Fibroblast of peridontal ligament (primary cell): ENCODE data around the gene PRELID3B.

ENCODE experiments used
- DNase-seq: peaks from one replicate; pipeline ENCODE4 v3.0.0-alpha.2; 2010; ENCODE audit errors: extremely low read depth

The PRELID3B gene

DNA sequence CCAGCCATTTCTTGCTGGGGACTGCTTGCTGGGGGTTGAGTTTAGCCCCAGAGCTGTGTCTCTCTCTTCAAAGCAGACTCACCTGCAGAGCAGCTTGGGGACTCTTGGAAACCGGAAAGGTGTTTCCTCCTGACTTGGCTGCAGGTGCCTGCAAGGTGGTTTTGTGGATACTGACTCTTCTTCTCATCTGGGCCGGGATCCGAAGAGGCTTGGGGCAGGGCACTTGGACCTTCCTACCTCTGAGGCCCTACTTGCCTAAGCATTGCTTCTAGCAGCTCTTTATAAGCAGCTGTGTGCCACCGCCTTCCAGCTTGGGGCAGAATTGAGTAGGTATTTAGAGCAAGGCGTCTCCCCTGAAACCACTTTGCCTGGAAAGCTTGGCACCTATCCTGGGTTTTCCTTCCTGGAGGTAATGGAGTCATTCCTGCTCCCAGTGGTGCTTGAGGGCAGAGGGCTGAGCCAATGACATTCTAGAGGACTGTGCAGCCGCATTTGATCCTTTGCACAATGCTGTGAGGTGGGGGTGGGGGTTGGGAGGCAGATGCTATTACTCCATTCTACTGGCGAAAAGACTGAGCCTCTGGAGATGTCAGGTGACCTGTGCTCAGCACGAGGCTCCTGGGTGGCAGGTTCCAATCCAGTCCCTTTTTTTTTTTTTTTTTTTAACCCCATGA is 32.1 kb downstream of the PRELID3B start:
- no peak for DNase-seq

DNA sequence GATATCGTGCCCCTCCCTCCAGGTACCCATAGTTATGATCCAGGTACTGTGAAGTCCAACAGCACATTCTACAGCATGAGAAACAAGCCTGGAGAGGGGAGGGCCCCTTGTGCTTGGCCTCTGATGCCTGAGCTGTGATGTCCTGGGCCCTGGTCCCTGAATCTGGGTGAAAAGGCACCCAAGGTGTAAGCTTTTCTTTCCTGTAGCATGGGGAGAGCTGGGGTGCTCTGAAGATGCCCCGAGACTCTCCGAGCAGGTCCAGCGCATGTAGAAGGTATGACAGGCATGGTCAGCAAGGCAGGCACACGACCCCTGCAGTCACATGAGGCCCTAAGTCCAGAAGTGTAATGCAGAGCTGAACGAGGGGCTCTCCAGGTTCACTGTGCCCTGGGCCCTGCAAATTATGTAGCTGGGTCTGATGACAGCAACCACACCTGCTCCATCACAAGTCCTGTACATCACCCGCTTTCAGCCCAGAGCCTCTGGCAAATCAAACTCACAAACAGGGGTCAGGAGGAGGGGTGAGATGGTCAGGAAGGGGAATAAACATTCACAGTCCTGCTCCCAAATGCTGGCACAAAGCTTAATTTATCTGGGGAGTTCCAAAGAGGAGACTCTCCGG is 33.8 kb downstream of the PRELID3B start:
- no peak for DNase-seq

DNA sequence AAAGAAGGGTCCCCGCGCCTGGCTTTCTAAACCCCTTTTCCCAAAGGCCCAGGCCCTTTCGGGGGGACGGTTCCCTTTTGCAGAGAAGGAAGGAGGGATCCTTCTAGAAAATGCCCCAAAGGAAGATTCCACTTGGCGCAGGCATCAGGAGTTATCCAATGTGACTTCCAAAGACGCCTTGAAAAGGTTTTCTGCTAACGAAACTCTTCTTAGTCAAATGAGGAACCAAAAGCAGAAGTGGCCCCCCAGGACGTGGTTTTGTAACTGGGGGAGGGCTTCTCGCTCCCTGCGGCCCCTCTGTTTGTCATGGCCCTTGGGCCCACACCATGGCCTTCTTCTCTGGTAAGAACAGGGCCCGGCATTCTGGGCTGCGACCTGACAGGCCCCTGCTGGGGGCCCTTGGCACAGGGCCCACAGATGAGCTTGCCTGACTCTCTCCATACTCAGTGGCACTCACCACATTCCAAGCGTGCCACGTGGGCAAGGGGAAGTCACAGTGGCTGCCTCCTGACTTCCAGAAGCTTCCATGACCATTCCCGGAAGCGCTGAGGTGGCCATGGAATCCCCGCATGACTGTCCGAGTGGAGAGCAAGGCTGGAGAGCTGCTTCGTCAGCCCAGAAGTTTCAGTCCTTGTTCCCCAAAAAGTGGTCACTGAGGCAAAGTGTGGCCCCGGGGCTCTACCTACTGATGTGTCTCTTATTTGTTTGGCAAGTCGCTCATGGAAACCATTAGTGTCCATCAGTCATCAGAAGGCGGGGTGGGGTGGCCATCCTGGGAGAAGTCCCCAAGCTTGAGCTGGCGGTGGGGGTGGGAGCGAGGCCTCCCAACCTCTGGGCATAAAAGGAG is 34.7 kb downstream of the PRELID3B start:
- no peak for DNase-seq

DNA sequence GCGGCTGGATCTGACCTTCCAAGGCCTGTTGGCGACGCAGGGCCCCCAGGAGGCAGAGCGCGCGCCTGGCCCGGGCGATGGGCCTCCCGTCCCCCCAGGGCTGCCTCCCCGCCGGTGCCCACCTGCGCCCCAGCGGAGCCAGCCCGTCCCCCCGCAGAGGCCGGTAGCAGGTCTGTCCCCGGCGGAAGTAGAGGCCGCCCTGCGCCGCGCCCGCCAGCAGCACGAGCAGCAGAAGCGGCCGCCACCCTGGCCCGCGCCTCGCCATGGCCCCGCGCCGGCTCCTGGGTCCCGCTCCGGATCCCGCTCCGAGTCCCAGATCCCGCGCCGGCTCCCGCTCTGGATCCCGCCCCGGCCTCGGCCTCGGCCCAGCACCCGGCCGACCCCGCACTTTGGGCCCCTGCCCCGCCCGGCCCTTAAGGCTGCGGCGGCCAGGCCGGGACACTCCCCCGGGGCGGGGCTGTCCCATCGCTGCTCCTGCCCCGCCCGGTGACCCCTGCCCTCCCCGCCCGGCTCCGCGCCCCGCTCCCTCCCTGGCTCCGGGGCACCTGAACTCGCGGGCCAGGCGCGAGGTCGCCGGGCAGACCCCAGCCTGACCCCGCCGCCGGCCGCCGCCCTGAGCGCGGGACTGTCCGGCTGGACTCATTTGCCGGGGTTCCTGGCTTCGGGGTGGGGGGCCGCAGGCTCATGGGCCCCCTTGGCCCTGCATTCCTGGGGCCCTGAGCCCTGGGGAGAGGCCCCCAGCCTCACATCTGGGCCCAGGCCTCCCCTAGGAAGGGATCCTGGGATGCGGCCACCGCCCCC is 35.5 kb downstream of the PRELID3B start, which contains the start of gene CTSZ:
Gene CTSZ, minus strand, starts transcription at position 391 of the 801 bp plus-strand sequence. Its CDS starts 126 bp downstream, at position 265.
- DNase-seq, result no peak

DNA sequence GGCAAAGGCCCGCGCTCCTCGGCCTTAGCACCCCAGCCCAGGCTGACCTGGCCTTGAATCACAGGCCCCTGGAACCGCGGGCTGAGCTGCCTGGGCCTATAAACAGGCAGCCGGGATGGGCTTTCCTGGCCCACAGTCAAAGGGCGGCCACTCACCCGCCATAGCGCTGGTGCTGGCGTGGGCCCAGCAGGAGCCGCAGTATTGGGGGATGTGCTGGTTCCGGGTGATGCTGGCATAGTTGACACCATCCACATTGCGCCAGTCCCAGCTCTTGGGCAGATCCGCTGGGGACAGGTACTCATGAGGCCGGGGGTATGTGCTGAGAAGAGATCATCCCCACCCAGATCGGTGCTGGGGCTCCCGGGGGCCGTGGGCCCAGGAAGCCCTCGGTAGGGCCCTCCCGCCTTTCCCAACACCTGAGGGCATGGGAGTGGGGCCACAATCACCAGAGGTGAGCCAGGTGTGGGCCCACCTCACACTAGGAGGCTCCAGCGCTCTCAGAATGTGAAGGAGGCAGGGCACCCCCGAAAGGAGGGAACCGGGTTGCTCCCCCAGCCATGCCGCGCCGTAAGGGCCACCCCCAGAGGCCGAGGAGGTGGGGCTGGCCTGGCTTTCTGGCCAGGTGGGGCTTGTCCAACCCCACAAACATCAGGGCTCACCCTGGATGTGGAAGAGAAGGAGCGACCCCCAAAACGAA is 36.3 kb downstream of the PRELID3B start:
- no peak for DNase-seq

DNA sequence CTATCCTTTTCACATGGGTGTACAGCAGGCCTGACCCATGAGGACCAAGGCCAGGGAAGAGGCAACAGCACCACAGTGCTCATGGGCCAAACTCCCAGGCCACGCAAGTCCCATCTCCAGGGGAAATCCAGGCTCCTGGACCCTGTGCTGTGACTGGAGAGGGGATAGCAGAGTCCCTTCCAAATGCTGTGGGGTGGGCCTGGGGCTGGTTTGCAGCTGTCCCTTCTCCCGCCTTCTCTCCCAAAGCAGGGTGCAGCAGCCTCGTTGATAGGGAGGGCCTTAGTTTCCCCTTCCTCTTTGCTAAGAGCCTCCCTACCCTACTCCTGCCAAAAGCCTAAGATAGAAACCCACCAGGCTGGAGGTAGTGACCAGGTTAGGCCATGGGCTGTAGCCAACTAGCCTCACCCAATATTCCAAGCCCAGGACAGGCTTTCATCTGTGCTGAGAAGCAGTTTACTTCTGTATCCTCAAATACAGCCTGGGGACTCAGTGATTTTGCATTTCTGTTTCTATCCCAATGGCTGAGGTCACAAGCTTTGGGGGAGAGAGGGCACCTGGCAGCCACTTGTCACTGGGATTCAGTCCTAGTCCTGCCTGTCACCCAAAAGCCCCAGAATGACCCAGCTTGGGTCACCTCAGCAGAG is 36.9 kb downstream of the PRELID3B start:
- no peak for DNase-seq

DNA sequence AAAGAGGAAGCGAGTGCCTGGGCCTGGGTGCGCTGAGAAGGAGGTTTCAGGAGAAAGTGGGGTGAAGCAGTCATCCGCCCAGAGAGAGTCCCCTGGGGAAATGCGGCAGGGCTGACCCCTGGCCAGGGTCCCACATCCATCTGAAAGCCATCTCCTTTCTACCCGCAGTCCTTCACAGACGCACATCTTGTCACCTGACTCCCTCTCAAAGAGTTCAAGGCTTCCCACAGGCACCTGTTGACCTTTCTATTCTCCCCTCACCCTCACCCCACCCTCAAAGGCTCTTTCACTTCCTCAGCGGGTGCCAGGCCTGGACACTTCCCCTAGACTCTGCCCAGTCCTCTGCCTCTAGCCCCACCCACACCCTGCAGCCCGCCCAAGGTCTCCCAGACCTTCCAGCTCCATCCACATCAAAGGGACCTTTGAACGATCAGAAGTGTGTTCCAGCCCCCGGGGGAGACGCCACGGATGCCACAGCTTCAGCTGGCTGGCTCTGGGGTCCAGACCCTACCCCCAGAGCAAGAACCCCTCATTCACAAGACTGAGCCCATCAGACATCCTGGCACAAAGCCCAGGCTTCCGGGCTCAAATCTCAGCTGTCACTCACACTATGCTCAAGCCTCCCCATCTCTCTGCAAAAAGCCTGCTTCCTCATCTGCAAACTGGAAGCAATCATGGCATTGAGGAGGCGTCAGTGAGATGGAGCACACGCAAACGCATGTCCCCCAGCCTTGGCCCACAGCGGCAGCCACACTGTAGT is 37.6 kb downstream of the PRELID3B start:
- no peak for DNase-seq

DNA sequence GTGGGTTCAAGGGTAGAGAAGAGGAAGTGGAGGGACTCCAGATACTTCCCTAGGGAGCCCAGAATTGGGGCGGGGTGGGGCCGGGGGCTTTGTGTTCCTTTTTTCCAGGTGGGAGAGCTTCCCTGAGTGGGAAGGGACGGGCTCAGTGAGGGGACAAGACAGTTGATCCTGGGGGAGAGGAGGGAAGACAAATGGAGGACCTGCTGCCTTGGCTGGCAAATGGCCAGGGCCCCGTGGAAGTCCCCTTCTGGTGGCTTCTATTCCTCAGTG is 38.2 kb downstream of the PRELID3B start:
- no peak for DNase-seq

DNA sequence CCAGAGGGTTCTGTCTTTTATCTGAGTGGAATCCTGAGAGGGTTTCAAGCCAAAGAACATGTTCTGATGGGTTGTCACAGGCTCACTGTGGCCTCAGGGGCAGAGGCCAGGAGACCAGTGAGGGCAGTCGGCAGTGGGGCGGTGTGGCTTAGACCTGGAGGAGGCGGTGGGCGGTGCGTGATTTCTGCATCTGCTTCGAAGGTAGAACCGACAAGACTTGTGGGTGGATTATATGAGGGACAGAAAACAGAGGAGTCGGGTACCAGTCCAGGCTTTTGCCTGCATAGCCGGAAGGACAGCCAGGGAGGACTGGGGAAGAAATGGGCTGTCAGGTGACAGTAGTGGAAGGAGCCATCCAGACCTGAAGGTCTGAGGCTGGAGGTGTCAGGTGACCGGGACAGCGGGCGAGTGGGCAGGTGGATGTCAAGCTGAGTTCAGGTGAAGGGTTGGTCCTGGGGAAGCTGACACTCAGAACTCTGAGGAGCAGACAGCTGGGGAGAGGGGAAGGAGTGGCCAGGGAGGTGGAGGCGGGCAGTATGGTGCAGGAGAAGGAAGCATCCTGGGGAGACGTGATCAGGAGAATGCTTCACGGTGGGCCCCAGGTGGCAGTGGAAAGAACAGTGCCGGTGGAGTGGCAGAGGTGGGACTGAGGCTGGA is 38.6 kb downstream of the PRELID3B start:
- DNase-seq, result no peak

DNA sequence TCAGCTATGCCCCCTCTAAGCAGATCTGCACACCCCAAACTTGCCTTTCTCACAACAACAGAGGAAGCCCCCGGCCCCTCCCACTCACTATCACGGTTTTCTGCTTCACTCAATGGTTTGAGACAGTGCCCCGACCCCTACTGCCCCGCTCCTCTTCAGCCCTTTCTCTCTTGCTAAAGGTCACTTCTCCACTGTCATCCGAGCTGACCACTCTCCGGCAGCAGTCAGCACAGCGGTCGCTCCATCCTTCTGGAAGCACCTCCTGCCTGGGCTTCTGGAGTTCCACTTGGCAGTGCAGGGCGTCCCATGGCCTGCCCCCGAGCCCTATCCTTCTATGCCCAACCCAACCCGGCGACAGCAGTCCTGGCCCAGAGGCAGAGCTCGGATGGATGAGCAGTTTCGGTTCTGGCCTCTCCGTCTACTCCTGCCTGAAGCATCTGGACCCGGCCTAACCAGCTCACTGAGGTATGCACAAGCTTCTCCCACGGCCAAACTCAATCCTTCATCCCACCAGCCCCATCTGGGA is 39.6 kb downstream of the PRELID3B start:
- DNase-seq, result no peak

DNA sequence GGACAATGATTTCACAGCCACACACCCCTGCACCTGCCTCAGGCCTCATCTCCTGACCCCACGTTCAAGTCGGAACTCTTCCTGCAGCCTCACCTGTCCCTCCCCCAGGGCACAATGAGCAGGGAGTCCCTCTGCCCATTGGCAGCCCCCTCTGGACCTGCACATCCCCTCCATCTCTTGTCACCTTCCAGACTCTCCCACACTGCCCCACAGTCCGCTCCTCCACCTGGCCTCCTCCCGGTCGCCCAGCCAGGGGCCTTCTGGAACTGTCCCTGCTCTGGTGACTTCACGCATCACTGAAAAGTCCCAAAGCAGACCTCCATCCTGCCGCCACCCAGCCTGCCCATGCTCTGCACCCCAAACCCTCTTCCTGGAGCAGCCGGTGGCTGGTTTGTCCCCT is 40.2 kb downstream of the PRELID3B start:
- no peak for DNase-seq

DNA sequence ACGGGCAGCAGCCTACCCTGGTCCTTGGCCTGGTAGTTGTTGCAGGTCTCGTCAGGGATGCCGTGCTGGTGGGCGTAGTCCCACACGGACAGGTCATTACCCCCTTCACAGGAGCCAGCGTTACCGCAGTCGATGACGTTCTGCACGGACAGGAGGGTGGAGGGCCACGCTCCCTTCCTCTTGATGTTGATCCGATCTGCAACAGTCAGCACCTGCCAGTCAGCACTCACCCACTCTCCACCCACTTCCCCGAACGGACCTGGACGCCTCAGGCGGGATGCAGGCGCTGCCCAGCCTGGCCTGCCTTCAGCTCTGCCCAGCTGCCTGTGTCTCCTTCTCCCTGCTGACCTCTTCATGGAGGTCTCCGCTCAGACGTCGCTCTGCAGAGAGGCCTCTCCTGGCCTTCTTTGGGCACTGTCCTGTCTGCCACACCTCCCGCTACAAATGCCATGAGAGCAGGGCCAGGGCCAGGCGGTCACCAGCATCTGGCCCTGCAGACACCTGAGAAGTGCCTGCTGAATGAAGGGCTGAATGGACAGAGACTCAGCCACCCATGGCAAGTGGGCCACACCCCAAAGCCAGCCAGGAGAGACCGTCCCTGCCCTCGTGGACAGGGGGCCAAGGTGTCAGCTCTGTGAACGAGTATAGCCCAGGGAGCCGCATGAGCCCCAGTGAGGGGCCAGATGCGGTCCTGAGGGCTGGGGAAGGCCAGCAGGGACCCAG is 41.0 kb downstream of the PRELID3B start:
- no peak for DNase-seq

DNA sequence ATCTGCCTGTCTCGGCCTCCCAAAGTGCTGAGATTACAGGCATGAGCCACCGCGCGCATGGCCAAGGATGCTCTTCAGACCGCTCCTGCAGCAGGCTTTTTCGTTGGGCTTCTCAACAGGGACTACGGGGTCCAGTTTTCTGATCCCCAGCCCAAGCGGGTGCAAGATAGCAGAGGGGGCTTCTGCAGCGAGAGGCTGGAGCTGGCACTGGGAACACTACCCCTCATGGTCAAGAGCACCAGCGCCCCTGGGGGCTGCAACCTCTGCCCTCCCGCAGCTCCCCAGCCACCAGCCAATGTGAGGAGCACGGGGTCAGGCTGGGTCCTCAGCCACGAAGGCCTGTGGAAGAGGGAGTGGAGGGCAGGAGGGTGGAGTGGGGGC is 41.5 kb downstream of the PRELID3B start:
- no peak for DNase-seq

DNA sequence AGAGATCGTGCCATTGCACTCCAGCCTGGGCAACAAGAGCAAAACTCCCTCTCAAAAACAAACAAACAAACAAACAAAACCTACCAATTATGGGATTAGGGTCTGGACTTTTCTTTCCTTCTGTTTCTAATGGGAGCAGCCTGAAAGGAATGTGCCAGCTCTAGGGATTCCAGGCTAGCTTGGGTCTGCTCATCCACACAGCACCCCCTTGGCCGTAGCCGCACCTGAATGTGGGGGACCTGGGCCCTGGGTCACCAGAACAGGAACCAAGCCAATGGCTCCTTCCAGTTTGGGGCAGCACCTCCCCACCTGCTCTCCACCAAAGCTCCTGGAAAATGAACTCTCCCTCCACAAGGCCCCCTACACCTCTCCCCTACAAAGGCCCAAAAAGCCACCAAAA is 42.3 kb downstream of the PRELID3B start:
- no peak for DNase-seq

DNA sequence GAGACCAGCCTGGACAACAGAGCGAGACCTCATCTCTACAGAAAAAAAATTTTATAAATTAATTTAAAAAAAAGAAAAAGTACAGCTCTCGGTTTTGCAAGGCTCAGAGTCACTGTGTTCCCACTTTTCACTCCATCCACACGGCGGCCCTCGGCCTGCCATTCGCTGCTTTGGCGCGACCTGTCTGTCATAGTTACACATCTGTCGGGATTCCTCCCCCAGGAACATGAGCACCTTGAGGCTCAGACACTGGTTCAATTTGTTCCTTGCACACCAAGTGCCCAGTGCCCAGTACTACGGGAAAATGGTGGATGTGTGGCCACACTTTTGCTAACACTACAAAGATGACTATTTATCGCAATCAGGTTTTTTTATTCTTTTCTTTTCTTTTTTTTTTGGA is 43.9 kb downstream of the PRELID3B start:
- DNase-seq, result no peak

DNA sequence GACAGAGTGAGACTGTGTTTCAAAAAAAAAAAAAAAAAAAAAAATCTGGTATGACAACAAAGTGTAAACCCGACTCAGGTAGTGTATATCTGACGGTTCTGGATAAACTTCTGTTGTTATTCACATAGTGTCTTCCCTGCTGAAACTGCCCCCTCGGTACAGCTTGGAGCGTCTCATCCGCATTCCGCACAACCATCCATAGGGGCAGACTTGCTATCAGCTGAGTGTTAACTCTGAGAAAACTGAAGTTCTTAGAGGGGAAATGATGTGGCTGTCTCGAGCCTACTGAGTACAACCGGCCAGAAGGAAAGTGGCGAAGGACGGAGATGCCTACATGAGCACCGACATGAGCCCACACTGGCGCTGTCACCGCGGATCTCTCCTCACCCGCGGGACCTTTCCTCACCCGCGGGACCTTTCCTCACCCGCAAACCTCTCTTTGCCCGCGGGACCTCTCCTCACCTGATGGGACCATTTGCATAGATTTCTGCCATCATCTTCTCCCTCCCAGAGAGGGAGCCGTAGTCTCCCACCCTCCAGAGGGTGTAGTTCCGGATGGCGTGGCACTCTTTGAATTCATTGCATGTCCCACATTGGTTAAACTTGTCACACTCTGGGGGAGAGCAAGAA is 45.3 kb downstream of the PRELID3B start:
- DNase-seq, result no peak

DNA sequence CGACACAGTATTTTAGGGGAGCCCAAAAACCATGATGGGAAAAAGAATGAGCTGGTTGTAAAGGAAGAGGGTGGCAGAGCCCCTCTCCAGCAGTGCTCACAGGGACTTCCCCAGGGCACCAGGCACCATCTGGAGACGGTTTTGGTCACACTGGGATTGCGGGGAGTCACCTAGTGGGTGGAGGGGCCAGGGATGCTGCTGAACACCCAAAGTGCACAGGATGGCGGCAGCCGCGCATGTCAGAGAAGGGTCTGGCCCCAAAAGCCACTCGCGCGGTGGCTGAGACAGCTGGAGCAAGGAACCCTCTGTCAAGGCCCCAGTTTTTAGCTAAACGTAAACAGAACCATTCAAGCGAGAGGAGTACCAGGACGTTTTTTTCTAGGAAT is 46.4 kb downstream of the PRELID3B start:
- DNase-seq, result no peak

DNA sequence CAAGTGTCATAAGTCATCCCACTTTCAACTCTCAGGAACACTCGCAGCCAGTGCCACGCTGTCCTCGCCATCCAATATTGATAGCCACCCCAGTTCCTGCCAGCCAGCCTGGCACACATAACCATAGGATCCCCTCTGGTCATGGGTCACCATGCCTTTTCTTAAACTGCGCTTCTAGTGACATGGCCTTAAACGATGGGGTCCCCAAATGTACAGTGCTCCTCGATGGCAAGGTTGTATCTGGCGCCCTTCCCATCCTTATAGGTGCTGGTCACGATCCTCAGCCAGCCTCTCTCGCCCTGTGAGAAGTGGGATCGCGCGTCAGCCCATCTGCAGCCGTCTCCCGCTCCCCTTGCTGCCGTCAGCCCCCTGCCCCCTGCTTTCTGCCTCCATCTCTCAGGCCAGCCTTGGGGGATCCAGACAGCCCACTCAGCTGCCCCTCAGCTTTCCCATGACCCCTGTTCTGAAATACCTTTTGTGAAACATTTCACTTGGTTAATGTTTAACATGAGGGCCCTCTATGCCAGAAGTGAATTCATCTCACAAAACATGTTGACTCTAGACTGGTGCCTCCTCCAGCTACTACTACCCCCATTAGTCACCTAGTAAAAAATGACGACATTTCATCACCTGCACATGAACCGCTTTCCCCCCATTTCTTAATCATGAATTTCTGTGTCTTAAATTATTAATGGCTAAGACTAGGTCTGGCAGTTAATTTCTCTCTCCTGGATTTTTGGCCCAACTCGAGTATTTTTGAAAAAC is 46.9 kb downstream of the PRELID3B start:
- DNase-seq, result no peak
